Breast epithelium (tissue), 3 donors: ENCODE results near the gene CLSTN2.

Experiments used
- POLR2A ChIP-seq: fragments of 450-650 bp; IDR thresholded peaks from one replicate; pipeline ENCODE4 v1.6.1; 2016; ENCODE audit warnings: antibody characterized with exemption, mild to moderate bottlenecking, moderate library complexity
- TF ChIP-seq, protein P1 (sequence below), 3 donors: fragments of 450-650 bp; IDR thresholded peaks; one replicate each; pipeline ENCODE4 v1.5.1; 2016 to 2017; ENCODE audit warnings: antibody characterized with exemption in 3 of 3, mild to moderate bottlenecking in 3 of 3, moderate library complexity in 3 of 3

DNA sequence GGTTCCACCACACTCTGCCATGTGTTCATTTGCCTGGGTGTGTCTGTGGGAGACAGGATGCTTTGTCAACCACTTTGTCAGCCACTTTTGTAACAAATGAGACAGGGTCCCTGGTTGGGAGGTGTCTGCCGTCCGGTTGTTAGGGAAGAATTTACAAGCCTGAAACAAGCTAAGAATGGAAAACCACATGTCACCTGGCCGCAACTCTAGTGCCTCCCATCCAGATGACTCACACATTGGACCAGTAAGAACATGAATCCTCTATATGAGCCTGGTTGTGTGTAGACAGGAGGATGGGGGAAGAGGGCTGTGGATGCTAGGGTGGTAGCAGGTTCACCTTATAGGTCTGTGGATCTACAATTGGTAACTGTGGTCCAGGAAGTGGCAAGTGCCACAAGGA lies 335.3 kb downstream of the CLSTN2 start:
- TF ChIP-seq, protein P1, sequence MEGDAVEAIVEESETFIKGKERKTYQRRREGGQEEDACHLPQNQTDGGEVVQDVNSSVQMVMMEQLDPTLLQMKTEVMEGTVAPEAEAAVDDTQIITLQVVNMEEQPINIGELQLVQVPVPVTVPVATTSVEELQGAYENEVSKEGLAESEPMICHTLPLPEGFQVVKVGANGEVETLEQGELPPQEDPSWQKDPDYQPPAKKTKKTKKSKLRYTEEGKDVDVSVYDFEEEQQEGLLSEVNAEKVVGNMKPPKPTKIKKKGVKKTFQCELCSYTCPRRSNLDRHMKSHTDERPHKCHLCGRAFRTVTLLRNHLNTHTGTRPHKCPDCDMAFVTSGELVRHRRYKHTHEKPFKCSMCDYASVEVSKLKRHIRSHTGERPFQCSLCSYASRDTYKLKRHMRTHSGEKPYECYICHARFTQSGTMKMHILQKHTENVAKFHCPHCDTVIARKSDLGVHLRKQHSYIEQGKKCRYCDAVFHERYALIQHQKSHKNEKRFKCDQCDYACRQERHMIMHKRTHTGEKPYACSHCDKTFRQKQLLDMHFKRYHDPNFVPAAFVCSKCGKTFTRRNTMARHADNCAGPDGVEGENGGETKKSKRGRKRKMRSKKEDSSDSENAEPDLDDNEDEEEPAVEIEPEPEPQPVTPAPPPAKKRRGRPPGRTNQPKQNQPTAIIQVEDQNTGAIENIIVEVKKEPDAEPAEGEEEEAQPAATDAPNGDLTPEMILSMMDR (IDR thresholded peaks at IDR 0.05) = no peak
- TF ChIP-seq POLR2A = no peak
